ENCODE data around the gene SLC28A3. TPM values are rescaled to one million over a fixed set of nuclear protein-coding genes. Genes with fewer than 3 reads are reported as not detected.

Gene SLC28A3
- total RNA-seq, 1 donor from 2014 or later, result 0.53 TPM

- Histone ChIP-seq H3K27me3 (ENCODE audit: control insufficient read depth, insufficient read depth, low read length) (no peaks in the 10 kb centered on the region), H3K36me3 (ENCODE audit: control insufficient read depth, insufficient read depth, low read length) (no peaks in the 10 kb centered on the region), H3K4me3 (ENCODE audit: low read depth, low read length) (no peak overlapping the region)
- no peak for TF ChIP-seq CTCF (IDR thresholded peaks at IDR 0.05; ENCODE audit: insufficient read depth, low read length, severe bottlenecking)
- no peak for FAIRE-seq
- no peak for DNase-seq (ENCODE audit: low read depth)
Observed at GRCh38 chr9:84235511-84235910, 105.0 kb downstream of the SLC28A3 start.

- Histone ChIP-seq H3K36me3 (ENCODE audit: control insufficient read depth, insufficient read depth, low read length) (no peaks in the 10 kb centered on the region), H3K4me3 (ENCODE audit: low read depth, low read length) (no peak overlapping the region), H3K27me3 (ENCODE audit: control insufficient read depth, insufficient read depth, low read length) (no peaks in the 10 kb centered on the region)
- no peak for TF ChIP-seq CTCF (IDR thresholded peaks at IDR 0.05; ENCODE audit: insufficient read depth, low read length, severe bottlenecking)
- DNase-seq (ENCODE audit: low read depth) (no peak), FAIRE-seq (no peak)
Observed at GRCh38 chr9:84230355-84231145, 110.0 kb downstream of the SLC28A3 start.

DNA sequence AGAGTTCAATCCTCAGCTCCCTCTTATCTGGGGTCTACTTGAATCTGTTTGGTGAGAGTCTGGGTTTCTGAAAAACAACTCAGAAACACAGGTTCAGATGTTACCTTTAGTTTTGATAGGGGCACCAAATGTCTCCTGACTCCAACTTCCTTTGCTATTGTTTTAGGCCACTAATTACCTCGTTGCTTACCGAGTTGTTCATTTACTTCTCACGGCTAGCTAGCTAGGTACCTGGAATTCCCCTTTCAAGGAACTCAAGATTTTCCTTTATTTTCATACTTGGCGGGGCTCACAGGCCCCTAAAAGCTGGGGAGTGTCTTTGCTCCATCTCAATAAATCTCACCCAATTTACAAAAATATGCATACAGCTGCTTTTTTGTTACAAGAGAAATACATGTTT lies 111.4 kb downstream of the SLC28A3 start:
- TF ChIP-seq CTCF (IDR thresholded peaks at IDR 0.05; ENCODE audit: insufficient read depth, low read length, severe bottlenecking), result no peak
- no peaks in the 10 kb centered on the region for H3K36me3 ChIP-seq (ENCODE audit: control insufficient read depth, insufficient read depth, low read length)
- no peak for DNase-seq (ENCODE audit: low read depth)
- no peaks in the 10 kb centered on the region for H3K27me3 ChIP-seq (ENCODE audit: control insufficient read depth, insufficient read depth, low read length)
- no peak overlapping the region for H3K4me3 ChIP-seq (ENCODE audit: low read depth, low read length)
- no peak for FAIRE-seq

DNA sequence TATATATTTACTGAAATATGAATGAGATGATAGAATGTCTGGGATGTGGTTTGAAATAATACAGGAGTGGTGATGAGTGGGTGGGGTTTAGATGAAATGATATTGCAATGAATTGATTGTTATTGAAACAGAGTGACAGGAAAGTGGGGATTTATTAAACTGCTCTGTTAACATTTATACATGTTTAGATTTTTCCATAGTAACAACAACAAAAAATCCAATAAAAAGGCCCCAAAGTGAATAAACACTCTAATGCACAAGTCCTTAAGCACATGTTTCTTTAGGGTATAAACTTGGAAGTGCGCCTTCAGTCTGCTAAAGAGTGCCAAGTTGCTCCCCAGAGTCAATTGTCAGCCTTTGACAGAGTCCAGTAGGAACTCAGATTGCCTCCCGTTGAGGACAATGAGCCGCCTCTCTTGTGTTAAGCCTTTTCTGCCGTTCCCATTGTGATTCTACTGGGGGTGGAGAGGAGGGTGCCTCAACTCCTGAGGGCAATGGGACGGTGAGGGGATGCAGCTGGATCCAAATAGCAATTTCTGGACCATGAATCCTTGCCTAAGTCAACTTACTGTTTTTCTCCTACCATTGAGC lies 112.3 kb downstream of the SLC28A3 start:
- H3K27me3 ChIP-seq (ENCODE audit: control insufficient read depth, insufficient read depth, low read length), result no peaks in the 10 kb centered on the region
- TF ChIP-seq CTCF (IDR thresholded peaks at IDR 0.05; ENCODE audit: insufficient read depth, low read length, severe bottlenecking), result no peak
- no peak overlapping the region for H3K4me3 ChIP-seq (ENCODE audit: low read depth, low read length)
- DNase-seq (ENCODE audit: low read depth) (no peak), FAIRE-seq (no peak)
- no peaks in the 10 kb centered on the region for H3K36me3 ChIP-seq (ENCODE audit: control insufficient read depth, insufficient read depth, low read length)

GRCh38 chr9:84226126-84226525 lies 114.4 kb downstream of the SLC28A3 start:
- no peaks in the 10 kb centered on the region for H3K36me3 ChIP-seq (ENCODE audit: control insufficient read depth, insufficient read depth, low read length)
- FAIRE-seq, result no peak
- no peaks in the 10 kb centered on the region for H3K27me3 ChIP-seq (ENCODE audit: control insufficient read depth, insufficient read depth, low read length)
- no peak for DNase-seq (ENCODE audit: low read depth)
- H3K4me3 ChIP-seq (ENCODE audit: low read depth, low read length), result no peak overlapping the region
- TF ChIP-seq CTCF (IDR thresholded peaks at IDR 0.05; ENCODE audit: insufficient read depth, low read length, severe bottlenecking), result no peak
